ENCODE measurements around the gene LASP1.

DNA sequence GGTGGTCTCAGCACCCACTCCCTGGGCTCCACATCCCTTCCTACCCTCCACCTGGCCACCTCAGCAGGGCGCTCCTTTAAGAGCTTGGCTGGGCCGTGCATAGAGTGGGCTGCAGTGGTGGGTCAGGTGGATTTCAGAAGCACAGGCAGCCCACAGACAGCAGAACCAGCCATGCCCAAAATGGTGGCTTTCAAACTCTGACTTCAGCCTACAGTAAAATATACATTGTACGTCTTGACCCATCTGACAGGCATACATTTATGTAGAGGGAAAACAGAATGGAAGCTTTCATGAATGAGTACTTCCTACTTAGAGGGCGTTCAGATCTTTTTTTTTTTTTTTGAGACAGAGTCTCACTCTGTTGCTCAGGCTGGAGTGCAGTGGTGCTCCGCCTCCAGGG, 29.6 kb downstream of the LASP1 start:
- TF ChIP-seq, protein P1, sequence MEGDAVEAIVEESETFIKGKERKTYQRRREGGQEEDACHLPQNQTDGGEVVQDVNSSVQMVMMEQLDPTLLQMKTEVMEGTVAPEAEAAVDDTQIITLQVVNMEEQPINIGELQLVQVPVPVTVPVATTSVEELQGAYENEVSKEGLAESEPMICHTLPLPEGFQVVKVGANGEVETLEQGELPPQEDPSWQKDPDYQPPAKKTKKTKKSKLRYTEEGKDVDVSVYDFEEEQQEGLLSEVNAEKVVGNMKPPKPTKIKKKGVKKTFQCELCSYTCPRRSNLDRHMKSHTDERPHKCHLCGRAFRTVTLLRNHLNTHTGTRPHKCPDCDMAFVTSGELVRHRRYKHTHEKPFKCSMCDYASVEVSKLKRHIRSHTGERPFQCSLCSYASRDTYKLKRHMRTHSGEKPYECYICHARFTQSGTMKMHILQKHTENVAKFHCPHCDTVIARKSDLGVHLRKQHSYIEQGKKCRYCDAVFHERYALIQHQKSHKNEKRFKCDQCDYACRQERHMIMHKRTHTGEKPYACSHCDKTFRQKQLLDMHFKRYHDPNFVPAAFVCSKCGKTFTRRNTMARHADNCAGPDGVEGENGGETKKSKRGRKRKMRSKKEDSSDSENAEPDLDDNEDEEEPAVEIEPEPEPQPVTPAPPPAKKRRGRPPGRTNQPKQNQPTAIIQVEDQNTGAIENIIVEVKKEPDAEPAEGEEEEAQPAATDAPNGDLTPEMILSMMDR (IDR thresholded peaks at IDR 0.05; ENCODE audit: low read depth, low read length, poor library complexity, severe bottlenecking) = no peak
- no peak for TF ChIP-seq EZH2phosphoT487 (IDR thresholded peaks at IDR 0.05; ENCODE audit: borderline replicate concordance, low read length)

All from DOHH2 (cell line).